Thyroid gland (tissue), 4 donors: ENCODE results near the gene NUBPL.

Source experiments
- POLR2A ChIP-seq, 2 donors: fragments of 450-650 bp; IDR thresholded peaks; one replicate each; pipeline ENCODE4 v1.6.1; 2017; ENCODE audit warnings: antibody characterized with exemption in 2 of 2, mild to moderate bottlenecking in 2 of 2, moderate library complexity in 1 of 2
- TF ChIP-seq, protein P1 (sequence below), 6 experiments: fragments of 200-600 bp in 3 of 6; fragments of 450-650 bp in 3 of 6; sonication (generic) in 3 of 6; IDR thresholded peaks; one replicate each; pipeline ENCODE4 v1.5.1; 2016 to 2019; ENCODE audit warnings: antibody characterized with exemption in 6 of 6, mild to moderate bottlenecking in 2 of 6, inconsistent platforms in 1 of 6, moderate library complexity in 1 of 6

- TF ChIP-seq, protein P1, sequence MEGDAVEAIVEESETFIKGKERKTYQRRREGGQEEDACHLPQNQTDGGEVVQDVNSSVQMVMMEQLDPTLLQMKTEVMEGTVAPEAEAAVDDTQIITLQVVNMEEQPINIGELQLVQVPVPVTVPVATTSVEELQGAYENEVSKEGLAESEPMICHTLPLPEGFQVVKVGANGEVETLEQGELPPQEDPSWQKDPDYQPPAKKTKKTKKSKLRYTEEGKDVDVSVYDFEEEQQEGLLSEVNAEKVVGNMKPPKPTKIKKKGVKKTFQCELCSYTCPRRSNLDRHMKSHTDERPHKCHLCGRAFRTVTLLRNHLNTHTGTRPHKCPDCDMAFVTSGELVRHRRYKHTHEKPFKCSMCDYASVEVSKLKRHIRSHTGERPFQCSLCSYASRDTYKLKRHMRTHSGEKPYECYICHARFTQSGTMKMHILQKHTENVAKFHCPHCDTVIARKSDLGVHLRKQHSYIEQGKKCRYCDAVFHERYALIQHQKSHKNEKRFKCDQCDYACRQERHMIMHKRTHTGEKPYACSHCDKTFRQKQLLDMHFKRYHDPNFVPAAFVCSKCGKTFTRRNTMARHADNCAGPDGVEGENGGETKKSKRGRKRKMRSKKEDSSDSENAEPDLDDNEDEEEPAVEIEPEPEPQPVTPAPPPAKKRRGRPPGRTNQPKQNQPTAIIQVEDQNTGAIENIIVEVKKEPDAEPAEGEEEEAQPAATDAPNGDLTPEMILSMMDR (IDR thresholded peaks at IDR 0.05): no peak
- TF ChIP-seq POLR2A (IDR thresholded peaks at IDR 0.05): no peak
Observed at GRCh38 chr14:31699809-31700208, 138.6 kb downstream of the NUBPL start.
